ENCODE data around the gene BCL2L2.

- TF ChIP-seq POLR2AphosphoS5 (IDR thresholded peaks at IDR 0.05; ENCODE audit: low read depth) (no peak), CTCF (IDR thresholded peaks at IDR 0.05; ENCODE audit: insufficient read depth, low read length) (no peak), REST (IDR thresholded peaks at IDR 0.05; ENCODE audit: insufficient replicate concordance, low read depth) (no peak), GABPA (IDR thresholded peaks at IDR 0.05; ENCODE audit: low read depth) (no peak), SPI1 (IDR thresholded peaks at IDR 0.05; ENCODE audit: borderline replicate concordance, low read depth) (no peak)
These were observed 52.6 kb downstream of the BCL2L2 start for GRCh38 chr14:23359167-23359626.
